ENCODE results near the gene ASCL1.

The ASCL1 gene

DNA sequence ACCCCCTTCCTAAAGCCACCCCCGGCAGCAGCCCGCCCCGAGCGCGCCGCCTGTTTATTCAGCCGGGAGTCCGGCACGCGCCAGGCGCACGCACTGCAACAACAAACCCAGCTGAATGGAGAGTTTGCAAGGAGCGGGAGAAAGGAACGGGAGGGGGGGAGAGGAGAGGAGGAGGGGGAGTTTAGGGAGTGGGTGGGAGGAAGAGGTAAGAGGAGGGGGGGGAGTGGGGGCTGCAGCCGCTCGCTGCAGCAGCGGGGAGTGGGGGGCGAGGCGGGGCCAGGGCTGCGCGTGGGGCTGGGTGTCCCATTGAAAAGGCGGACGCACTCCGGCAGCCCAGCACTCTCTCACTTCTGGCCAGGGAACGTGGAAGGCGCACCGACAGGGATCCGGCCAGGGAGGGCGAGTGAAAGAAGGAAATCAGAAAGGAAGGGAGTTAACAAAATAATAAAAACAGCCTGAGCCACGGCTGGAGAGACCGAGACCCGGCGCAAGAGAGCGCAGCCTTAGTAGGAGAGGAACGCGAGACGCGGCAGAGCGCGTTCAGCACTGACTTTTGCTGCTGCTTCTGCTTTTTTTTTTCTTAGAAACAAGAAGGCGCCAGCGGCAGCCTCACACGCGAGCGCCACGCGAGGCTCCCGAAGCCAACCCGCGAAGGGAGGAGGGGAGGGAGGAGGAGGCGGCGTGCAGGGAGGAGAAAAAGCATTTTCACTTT is at the start of gene ASCL1:
Gene ASCL1 (plus strand): TSS at position 336 of the 712 bp plus-strand sequence. CDS start 571 bp downstream, outside the sequence.
- DNase-seq (ENCODE audit: low read depth in 2 of 2, low spot score in 1 of 2) = no peak

DNA sequence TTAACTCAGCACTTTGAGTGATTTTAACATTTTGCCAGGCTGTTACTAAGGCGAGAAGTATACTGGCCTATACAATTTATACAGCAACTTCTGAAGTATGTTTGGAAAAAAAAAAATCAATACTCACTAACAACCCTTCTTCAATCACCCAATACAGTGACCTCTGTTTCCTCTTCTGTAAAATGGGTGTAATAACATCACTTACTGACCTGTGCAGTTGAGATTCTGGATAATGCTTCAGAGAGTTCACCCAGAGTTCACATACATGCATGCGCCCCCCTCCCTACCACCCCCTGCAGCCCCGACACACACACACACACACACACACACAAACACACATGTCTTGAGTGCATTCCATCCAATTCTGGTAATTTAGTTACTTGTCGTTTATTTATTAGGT is 49.6 kb upstream of the ASCL1 start:
- DNase-seq (ENCODE audit: low read depth in 2 of 2, low spot score in 1 of 2) = no peak

DNA sequence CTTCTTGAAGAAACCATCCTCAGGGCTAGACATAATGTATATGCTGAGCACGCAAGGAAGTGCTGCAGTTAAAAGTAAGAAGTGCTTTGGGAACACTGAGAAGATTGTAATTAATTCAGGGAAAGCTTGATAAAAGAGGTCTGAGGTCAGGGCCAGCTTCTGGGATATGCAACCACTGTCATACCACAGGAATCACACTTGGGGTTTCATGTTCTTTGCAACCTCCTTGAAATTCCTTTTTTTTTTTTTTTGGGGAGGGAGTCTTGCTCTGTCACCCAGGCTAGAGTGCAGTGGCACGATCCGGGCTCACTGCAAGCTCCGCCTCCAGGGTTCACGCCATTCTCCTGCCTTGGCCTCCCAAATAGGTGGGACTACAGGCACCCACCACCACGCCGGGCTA is 47.3 kb upstream of the ASCL1 start:
- no peak for DNase-seq (ENCODE audit: low read depth in 2 of 2, low spot score in 1 of 2)

DNA sequence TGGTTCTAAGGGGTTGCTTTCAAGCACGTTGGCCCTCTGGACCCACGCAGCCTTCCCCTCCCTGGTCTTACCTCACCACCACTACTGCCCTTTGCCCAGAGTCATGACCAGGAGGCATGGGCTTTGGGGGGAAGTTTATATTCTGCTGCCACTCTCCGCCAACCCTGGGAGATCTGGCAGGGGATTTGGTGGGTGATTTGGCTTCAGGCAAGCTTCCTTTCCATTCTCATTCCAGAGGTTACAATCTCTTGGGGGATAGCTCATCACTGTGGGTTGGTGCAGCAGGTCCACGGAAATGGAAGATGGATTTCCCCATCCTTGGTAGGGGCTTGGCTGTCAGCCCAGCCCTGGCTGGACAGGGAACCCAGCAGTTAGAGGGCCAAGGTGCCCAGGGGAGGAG is 46.7 kb upstream of the ASCL1 start:
- no peak for DNase-seq (ENCODE audit: low read depth in 2 of 2, low spot score in 1 of 2)

DNA sequence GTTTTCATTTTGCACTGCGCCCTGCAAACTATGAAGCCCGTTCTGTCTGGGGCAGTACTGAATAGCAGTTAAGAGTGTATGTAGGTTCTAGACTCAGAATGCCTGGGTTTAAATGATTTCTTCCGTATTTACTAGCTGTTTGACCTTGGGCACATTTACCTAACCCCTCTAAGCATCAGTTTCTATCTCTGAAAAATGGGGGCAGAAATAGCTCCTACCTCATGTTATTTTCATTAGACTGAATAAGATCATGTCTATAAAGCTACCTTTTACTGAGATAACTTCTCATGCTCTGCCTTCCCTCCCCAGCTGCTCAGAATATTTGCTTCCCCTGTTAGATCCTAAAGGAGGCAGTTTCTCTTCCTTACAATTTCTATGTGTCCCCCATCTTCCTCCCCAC is 46.2 kb upstream of the ASCL1 start:
- DNase-seq (ENCODE audit: low read depth in 2 of 2, low spot score in 1 of 2) = no peak

DNA sequence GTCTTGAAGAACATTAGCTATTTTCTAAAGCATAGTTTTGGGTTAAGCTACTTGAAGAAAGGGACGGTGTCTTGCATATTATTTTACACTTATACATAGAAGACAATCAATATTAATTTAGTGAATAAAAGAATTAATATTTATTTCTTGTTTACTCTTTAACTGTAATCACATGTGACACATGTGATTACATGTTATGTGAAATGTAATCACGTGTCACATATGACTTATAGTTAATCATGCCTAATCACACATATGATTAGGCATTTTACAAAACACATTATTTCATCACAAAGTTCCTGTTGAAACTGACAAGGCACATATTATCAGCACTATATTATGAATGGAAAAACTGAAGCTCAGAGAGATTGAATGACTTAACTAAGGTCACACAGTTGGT is 45.2 kb upstream of the ASCL1 start:
- no peak for DNase-seq (ENCODE audit: low read depth in 2 of 2, low spot score in 1 of 2)

DNA sequence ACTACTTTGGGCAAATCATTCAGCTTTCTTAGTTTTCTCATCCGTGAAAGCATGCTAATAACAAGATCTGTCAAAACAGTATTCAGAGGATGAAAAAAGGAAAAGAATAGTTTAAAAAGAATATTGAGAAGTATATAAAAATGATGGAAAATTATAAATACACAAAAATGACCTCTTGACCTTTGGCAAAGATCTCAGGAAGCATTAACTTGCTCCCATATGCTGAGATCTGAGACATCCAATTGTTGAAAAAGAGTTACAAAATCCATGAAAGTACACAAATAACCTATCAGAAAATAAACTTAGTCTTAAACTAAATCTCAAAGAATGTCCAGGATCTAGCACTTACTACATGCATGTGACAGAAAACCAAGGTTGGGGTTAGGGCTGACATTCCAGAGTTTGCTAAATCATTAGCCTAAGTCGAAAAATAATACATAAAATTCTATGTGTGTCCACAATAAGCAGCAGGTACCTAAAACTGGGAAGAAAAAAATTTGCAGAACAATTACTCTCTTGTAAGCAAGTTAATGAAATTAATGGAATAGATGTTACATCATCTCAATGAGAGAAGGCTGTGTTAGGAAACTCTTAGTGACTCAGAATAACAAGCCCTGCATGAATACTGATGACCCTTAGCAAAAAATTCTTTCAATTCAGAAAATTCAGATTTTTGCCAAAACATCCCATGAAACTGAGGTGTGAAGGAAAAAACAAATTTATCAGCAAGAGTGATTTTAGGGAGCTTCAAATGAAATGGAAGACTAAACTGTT is 43.8 kb upstream of the ASCL1 start:
- DNase-seq (ENCODE audit: low read depth in 2 of 2, low spot score in 1 of 2) = no peak

DNA sequence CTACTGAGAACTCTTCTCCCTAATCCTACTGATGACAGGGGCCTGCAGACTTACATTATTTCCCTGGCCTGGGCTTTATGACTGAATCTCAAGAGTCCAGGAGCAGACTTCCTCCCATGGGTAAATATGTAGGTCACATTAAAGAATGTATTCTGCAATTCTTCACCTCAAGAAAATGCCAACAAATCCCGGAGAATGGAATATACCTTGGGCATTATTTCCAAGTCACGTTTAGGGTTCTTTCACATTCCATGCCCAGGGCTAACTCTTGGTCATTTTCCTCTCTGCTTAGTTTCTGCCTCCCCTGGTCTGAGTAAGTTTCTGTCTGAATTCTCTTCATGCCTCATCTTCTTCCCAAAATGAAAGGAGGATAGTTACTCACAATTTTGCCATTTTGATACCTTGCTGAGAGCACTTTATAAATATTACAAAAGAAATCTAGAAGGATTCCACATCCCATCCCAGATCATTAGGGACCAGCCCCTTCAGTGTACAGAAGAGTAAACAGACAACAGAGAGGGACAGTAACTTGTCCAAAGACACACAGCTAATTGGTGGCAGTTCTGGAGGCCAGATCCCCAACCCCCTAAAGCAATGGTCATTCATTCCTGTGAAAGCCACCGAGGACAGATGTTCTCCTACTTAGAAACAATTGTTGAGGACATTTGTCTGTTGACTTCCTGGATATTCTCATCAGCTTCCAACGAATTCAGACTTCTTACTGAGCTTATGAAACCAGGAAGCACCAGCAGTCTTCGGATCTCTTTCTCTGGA is 41.0 kb upstream of the ASCL1 start:
- DNase-seq (ENCODE audit: low read depth in 2 of 2, low spot score in 1 of 2) = no peak

DNA sequence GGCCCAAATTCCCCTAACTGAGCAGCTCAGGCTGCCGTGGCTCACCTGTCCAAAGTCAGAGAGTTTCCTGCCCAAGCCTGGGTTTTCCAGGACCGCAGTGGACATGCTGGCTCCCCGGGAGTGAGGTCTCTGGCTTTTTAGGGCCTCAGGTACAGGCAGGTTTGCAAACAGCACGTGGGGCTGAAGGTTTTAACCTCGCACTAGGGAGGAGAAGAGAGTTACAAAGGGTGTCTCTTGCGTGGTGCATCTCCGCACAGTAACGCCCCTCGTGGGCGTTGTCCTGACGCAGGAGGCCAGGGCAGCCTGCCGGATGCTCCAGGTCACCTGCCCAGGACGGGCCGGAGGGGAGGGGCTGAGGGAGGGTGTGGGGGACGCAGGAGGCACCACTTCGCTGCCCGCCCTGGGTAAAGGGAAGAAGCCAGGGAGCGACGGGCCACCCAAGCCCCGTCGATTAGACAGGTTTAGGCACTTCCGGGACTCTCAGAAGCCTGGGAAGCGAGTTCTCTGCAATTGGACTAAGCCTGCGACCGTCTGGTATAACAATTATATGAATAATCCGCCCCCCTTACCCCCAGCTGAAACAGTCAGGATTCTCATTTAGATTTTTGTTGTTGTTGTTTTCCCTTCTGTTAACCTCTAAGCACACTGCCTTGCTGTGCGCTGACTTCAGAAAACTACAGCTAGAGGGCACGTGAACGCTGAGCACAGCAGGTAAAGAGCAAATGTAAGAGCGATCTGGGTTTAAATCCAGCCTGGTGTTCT is 40.3 kb upstream of the ASCL1 start, which contains the start of gene PAH:
Gene PAH (minus strand): TSS at position 219 of the 762 bp plus-strand sequence. CDS start 114 bp downstream, at position 105.
- no peak for DNase-seq (ENCODE audit: low read depth in 2 of 2, low spot score in 1 of 2)

DNA sequence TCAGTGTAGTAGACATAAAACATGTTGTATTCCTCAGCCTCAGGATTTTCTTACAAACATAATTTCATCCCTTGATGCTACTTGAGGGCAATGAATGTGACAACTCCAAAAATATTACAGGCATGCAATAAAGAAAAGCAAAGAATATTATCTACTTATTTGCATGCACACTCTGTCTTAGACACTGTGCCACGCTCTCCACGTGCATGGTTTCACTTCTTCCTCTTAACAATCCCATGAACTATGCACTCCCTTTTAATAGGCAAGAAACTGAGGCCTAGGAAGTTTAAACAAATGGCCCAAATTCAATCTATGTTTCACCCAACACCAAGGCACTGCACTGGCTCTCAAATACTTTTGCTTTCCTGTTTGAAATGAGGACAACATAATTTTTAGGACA is 38.6 kb upstream of the ASCL1 start:
- no peak for DNase-seq (ENCODE audit: low read depth in 2 of 2, low spot score in 1 of 2)

DNA sequence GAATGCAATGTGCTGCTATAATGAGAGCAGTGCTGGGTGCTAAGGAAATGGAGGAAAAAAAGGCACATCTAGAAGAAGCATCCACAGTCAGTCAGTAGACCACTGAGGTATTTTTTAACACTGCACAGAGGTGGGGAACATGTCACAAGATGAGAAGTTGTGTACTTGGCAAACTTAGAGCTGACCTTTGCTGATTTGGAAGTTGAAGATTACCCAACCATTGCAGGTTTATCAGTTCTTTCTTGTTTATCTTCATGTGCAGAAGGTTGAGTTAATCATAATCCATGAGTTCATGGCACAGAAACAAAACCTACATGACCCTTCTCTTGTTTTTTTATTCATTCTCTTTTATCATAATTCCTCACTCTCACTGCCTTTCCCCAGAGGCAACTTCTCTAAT is 37.2 kb upstream of the ASCL1 start:
- no peak for DNase-seq (ENCODE audit: low read depth in 2 of 2, low spot score in 1 of 2)

DNA sequence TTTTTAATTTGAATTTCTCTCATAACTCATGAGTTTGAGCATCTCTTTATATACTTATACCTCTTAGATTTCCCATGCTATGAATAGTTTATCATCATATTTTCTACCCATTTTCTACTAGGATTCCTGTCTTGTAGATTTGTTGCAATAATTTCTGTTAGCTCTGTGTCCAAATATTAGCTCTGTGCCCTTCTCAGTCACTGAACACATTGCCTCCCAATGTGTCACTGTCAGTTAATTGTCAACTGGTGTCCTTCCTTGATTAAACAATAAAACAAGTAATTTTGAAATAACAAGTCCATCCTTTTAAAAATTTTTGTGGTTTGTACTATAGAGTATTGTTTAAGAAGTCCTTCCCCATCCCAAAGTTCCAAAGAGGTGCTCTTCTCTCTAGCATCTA is 36.2 kb upstream of the ASCL1 start:
- DNase-seq (ENCODE audit: low read depth in 2 of 2, low spot score in 1 of 2) = no peak

DNA sequence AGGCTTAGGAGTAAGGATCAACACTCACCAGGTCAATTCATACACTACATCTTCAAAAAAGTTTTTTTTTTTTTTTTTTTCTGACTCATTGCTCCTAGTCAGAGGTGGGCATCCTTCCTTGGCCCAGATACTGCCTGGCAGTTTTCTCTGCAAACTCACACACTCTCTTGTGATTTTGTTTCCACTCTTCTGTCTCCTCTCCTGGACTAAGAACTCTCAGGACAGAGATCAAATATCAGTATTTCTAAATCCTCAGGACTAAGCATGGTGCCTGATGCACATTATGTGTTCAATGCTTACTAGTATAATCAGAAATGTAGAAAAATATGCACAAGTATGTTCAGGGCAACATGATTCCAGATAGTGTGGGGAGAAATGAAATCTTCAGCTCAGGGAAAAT is 30.3 kb upstream of the ASCL1 start:
- DNase-seq (ENCODE audit: low read depth in 2 of 2, low spot score in 1 of 2) = no peak

DNA sequence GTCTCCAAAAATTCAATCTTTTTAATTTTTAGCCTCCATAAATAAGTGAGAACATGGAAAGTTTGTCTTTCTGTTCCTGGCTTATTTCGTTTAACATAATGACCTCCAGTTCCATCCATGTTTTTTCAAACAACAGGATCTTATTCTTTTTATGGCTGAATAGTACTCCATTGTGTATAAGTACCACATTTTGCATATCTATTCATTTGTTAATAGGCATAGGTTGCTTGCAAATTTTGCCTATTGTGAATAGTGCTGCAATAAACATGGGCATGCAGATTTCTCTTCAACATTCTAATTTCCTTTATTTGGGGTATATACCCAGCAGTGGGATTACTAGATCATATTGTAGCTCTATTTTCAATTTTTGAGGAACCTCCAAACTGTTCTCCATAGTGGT is 24.3 kb upstream of the ASCL1 start:
- no peak for DNase-seq (ENCODE audit: low read depth in 2 of 2, low spot score in 1 of 2)

DNA sequence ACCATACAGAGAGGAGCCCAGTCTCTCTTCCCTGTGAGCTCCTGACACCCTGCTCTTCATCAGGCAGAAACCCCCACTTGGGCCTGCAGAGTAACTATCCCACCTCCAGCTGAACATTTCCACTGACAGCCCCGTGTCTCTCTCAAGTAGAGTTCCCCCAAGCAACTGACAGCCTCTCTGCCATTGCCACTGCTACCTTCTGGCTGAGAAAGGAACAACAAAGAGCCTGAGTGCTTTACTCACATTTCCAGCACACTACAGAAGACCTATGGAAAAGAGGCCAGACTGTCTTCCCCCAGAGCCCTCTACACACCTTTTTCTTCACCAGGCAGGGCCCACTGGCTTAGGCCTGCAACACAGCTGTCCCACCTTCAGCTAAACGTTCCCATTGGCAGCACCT is 18.4 kb upstream of the ASCL1 start:
- DNase-seq (ENCODE audit: low read depth in 2 of 2, low spot score in 1 of 2) = no peak

DNA sequence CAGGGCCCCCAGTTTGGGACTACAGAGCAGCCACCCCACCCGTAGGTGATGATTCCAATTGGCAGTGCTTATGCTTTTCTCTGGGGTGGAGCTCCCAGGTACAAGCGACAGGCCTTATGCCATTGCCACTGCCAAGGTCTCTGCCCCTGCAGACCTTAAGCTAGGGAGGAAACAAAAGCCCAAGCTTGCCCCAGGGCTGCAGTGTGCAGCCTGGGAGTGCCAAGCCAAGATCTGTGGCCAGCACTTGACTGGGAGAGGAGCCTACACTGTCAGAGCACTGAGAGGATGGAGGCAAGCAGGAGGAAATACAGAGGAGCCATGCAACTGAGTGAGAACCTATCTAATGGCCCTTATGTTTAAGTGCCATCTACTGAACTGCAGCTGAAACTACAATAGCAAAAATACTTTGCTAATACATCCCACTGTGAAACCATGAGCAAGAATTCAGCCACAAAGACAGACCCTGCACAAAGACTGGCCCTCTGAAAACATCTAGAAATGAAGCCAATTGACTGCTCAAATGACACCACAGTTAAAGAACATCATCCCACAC is 17.7 kb upstream of the ASCL1 start:
- no peak for DNase-seq (ENCODE audit: low read depth in 2 of 2, low spot score in 1 of 2)

DNA sequence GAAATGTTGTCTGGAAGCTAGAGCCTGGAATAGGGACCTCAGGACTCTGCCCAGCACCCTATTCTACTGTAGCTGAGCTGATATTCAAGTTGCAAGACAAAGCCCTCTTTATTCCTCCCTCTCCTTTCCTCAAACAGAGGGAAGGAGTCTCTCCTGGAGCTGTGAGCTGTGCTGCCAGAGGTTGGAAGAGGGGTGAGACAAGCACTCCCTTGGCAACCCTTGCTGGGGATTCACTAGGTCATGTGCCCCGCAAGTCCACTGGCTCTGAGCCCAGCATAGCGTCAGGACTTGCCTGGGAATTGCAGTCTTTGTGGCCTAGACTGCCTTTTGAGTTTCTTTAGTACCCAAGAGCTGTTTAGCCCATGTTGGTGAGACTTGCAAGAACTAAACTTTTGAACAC is 11.4 kb upstream of the ASCL1 start:
- DNase-seq (ENCODE audit: low read depth in 2 of 2, low spot score in 1 of 2) = no peak

DNA sequence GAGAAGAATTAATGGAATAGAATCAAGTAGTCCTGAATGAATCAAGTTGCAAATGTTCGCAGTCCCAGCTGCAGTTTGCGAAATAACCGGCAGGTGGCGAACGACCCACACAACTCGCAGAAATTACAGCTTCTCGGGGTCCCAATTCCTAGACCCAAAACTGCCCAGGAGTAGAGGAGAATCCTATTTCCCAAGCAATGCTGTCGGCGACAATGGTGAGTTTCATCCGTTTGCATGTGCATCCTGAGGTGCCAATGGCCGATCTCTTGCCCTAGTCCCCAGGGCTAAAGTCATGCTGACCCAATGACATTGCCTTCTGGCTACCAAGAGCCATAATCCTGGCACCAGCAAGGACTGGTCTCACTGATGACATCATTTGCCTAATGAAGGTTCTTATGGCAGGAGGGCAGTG is 8.5 kb upstream of the ASCL1 start:
- peak; percentile 13 to 18 for DNase-seq (ENCODE audit: low read depth in 2 of 2, low spot score in 1 of 2)

DNA sequence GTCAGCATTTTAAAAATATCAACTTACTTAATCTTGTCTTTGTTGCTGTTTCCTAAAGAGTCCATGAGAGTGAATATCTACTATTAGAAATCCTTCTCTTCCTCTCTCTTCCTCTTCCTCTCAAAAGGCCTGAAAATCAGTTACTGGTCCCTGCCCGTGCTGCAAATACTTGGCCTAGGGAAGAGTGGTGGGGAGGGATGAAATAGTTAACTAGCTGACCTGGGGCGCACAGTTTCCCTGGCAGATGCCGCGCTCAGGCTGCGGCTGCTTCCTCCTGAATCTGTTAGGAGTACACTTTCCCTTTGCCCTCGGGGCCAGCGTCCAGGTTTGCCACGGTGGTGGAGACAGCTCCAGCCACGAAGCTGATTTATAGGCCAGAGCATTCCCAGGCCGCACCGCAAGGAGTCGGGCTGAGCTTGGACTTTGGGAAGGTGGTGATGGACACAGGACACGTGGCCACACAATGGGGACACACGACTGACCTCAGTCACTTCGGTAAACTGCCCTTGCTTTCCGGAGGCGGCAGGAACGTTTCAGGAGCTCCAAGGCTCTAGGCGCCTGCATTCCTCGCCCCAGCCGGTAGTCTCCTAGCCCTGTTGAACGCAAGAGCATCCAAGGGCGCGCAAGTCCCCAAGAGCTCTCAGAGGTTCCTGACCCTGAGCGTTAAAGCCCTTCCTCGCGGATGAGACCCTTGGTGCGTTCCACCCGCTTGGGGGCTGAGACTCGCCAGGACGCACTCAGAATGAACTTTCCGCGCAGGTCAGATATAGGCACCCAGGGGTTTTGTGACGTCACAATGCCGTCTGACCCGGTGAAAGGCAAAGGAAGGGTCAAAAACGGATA is 7.1 kb upstream of the ASCL1 start:
- no peak for DNase-seq (ENCODE audit: low read depth in 2 of 2, low spot score in 1 of 2)

Data from stimulated activated CD8-positive, alpha-beta memory T cell treated with anti-CD3 and anti-CD28 coated beads, Interleukin-4, amount 100 ng/mL, for 1 hour (primary cell).